Suprapubic skin (tissue), 4 donors: Measurements from ENCODE around the gene ARHGEF28. TPM values are rescaled to one million over a fixed set of nuclear protein-coding genes. Genes with fewer than 3 reads are reported as not detected.

ENCODE experiments used
- DNase-seq, 2 donors: peaks; one replicate each; pipeline ENCODE4 v3.0.0-alpha.2; 2019; ENCODE audit warnings: low spot score in 2 of 2
- H3K27ac ChIP-seq: fragments of 200-600 bp; sonication (generic); one replicate; pipeline ENCODE4 v1.5.1; 2019
- H3K27me3 ChIP-seq: fragments of 200-600 bp; sonication (generic); one replicate; pipeline ENCODE4 v1.5.1; 2019
- H3K36me3 ChIP-seq: fragments of 200-600 bp; sonication (generic); one replicate; pipeline ENCODE4 v1.5.1; 2019
- H3K4me1 ChIP-seq: fragments of 200-600 bp; sonication (generic); one replicate; pipeline ENCODE4 v1.5.1; 2019
- H3K4me3 ChIP-seq: fragments of 200-600 bp; sonication (generic); one replicate; pipeline ENCODE4 v1.5.1; 2019; ENCODE audit warnings: mild to moderate bottlenecking
- H3K9me3 ChIP-seq: fragments of 200-600 bp; sonication (generic); one replicate; pipeline ENCODE4 v1.5.1; 2019
- EP300 ChIP-seq: sonication (generic); formaldehyde crosslinking; IDR thresholded peaks from one replicate; pipeline ENCODE4 v1.6.1; 2017; ENCODE audit warnings: antibody characterized with exemption
- POLR2A ChIP-seq, 2 donors: fragments of 450-650 bp; IDR thresholded peaks; one replicate each; pipeline ENCODE4 v1.6.1; 2017; ENCODE audit warnings: antibody characterized with exemption in 2 of 2, mild to moderate bottlenecking in 2 of 2, moderate library complexity in 2 of 2
- POLR2AphosphoS5 ChIP-seq, 3 donors: sonication (generic); formaldehyde crosslinking; IDR thresholded peaks; one replicate each; pipeline ENCODE4 v1.6.1; 2017; ENCODE audit warnings: antibody characterized with exemption in 3 of 3
- WGBS: methylation state at CpG from one replicate; pipeline ENCODE4 v1.1.5; 2018; 5-methylcytosine and 5-hydroxymethylcytosine counted together
- total RNA-seq, 4 donors: library from RNA; depleted of rRNA; stranded (reverse); fragments of >200 nt; gene quantifications; one replicate each; pipeline ENCODE4 v1.1.0, GENCODE V29; 2016
- TF ChIP-seq, protein P1 (sequence below), 2 donors: fragments of 200-600 bp in 1 of 2; fragments of 450-650 bp in 1 of 2; sonication (generic) in 1 of 2; IDR thresholded peaks; one replicate each; pipeline ENCODE4 v1.5.1; 2016 to 2019; ENCODE audit warnings: antibody characterized with exemption in 2 of 2, mild to moderate bottlenecking in 1 of 2, moderate library complexity in 1 of 2

The ARHGEF28 gene
- total RNA-seq, 4 donors from 2014 or later = 25.6 to 104 (median 39.1) TPM

DNA sequence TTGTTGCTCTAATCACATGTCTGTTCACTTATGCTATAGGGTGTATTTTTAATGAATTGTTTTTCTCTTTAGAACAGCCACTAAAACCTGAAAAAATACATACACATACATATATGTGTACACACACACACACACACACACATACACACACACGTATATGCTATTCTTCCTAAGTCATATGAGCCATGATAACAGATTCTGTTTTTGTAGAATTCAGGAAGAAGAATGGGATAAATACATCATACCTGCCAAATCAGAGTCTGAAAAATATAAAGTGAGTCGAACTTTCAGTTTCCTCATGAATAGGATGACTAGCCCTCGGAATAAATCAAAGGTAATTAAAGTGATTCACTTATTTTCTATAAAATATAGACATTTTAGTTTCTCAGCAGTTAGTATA is 231.4 kb downstream of the ARHGEF28 start:
- TF ChIP-seq POLR2AphosphoS5 (IDR thresholded peaks at IDR 0.05) = no peak
- TF ChIP-seq, protein P1, sequence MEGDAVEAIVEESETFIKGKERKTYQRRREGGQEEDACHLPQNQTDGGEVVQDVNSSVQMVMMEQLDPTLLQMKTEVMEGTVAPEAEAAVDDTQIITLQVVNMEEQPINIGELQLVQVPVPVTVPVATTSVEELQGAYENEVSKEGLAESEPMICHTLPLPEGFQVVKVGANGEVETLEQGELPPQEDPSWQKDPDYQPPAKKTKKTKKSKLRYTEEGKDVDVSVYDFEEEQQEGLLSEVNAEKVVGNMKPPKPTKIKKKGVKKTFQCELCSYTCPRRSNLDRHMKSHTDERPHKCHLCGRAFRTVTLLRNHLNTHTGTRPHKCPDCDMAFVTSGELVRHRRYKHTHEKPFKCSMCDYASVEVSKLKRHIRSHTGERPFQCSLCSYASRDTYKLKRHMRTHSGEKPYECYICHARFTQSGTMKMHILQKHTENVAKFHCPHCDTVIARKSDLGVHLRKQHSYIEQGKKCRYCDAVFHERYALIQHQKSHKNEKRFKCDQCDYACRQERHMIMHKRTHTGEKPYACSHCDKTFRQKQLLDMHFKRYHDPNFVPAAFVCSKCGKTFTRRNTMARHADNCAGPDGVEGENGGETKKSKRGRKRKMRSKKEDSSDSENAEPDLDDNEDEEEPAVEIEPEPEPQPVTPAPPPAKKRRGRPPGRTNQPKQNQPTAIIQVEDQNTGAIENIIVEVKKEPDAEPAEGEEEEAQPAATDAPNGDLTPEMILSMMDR (IDR thresholded peaks at IDR 0.05) = no peak
- TF ChIP-seq EP300 = no peak
- TF ChIP-seq POLR2A (IDR thresholded peaks at IDR 0.05) = no peak
- Histone ChIP-seq H3K27me3 (no peaks in the 10 kb centered on the region), H3K4me3 (no peak overlapping the region), H3K27ac (no peak overlapping the region), H3K4me1 (peaks cover 17% of the 10 kb centered on the region), H3K9me3 (no peaks in the 10 kb centered on the region), H3K36me3 (no peaks in the 10 kb centered on the region)
- WGBS = 79% methylated on average over 3 of the region's 3 CpGs
- no peak for DNase-seq

- no peak for DNase-seq
- Histone ChIP-seq H3K9me3 (no peaks in the 10 kb centered on the region), H3K36me3 (no peaks in the 10 kb centered on the region), H3K4me3 (no peak overlapping the region), H3K27ac (no peak overlapping the region), H3K27me3 (no peaks in the 10 kb centered on the region), H3K4me1 (peaks cover 11% of the 10 kb centered on the region)
- WGBS = 83% methylated on average over 4 of the region's 4 CpGs
- no peak for TF ChIP-seq POLR2AphosphoS5 (IDR thresholded peaks at IDR 0.05)
- TF ChIP-seq EP300 = no peak
- no peak for TF ChIP-seq POLR2A (IDR thresholded peaks at IDR 0.05)
- TF ChIP-seq, protein P1 (IDR thresholded peaks at IDR 0.05) = no peak
Observed at GRCh38 chr5:73858054-73858453, 232.1 kb downstream of the ARHGEF28 start.

DNA sequence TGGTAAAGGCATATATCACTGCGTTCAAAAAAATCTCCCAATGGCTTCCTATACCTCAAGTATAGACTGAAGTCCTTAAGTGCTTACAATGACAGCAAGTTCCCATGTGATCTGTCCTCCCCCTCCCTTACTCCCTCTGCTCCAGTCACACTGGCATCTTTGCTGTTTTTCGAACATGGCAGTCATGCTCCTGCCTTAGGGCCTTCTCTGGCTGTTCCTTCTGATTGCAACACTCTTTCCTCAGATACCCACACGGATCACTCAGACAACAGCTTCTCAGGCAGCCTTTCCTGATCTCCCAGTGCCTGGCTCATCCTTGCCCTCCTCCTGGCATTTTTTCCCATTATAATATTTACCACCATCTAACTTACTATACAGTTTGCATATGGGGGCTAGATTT is 232.8 kb downstream of the ARHGEF28 start:
- 57% methylated on average over 3 of the region's 3 CpGs for WGBS
- Histone ChIP-seq H3K9me3 (no peaks in the 10 kb centered on the region), H3K36me3 (no peaks in the 10 kb centered on the region), H3K4me1 (peaks cover 11% of the 10 kb centered on the region), H3K27ac (no peak overlapping the region), H3K4me3 (no peak overlapping the region), H3K27me3 (no peaks in the 10 kb centered on the region)
- TF ChIP-seq POLR2AphosphoS5 (IDR thresholded peaks at IDR 0.05) (no peak), EP300 (no peak), POLR2A (IDR thresholded peaks at IDR 0.05) (no peak)
- TF ChIP-seq, protein P1 (IDR thresholded peaks at IDR 0.05) = no peak
- DNase-seq = no peak

DNA sequence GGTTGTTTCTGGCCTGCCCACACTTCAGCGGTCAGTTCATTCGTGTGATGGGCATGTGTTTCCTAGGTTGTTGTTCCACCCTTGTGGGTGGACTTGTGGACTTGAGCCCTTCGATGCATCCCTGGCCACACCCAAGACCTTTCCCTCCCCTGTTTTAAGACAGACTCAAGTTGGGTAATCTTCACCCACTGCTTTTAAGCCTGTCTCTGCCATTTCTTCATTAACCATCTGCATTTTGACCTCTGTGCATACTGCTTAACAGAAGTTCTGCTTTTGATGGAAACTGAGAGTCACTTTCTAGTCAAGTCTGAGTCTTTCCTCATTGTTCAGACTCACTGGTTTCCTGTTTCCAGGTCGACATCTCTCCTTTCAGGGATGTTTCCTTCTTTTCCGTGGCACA is 233.7 kb downstream of the ARHGEF28 start:
- Histone ChIP-seq H3K27me3 (no peaks in the 10 kb centered on the region), H3K36me3 (no peaks in the 10 kb centered on the region), H3K27ac (no peak overlapping the region), H3K4me3 (no peak overlapping the region), H3K4me1 (peaks cover 11% of the 10 kb centered on the region), H3K9me3 (no peaks in the 10 kb centered on the region)
- TF ChIP-seq, protein P1 (IDR thresholded peaks at IDR 0.05) = no peak
- no peak for DNase-seq
- 78% methylated on average over 5 of the region's 5 CpGs for WGBS

- 91% methylated on average over 4 of the region's 4 CpGs for whole genome bisulfite sequencing
Observed at GRCh38 chr5:73861313-73861988, 235.5 kb downstream of the ARHGEF28 start.

More at GRCh38 chr5:73861313-73861988, 235.5 kb downstream of the ARHGEF28 start:
- TF ChIP-seq POLR2A (IDR thresholded peaks at IDR 0.05) (no peak), POLR2AphosphoS5 (IDR thresholded peaks at IDR 0.05) (no peak), EP300 (no peak)
- TF ChIP-seq, protein P1 (IDR thresholded peaks at IDR 0.05) = no peak
- H3K27ac ChIP-seq = no peak overlapping the region
- H3K36me3 ChIP-seq = peaks cover 14% of the 10 kb centered on the region
- H3K9me3 ChIP-seq = no peaks in the 10 kb centered on the region
- no peak overlapping the region for H3K4me3 ChIP-seq
- H3K4me1 ChIP-seq = peaks cover 11% of the 10 kb centered on the region
- DNase-seq = no peak
- no peaks in the 10 kb centered on the region for H3K27me3 ChIP-seq
